ENCODE measurements around the gene ST7.

GRCh38 chr7:117045927-117046710, 92.8 kb downstream of the ST7 start:
- TF ChIP-seq, protein P1, sequence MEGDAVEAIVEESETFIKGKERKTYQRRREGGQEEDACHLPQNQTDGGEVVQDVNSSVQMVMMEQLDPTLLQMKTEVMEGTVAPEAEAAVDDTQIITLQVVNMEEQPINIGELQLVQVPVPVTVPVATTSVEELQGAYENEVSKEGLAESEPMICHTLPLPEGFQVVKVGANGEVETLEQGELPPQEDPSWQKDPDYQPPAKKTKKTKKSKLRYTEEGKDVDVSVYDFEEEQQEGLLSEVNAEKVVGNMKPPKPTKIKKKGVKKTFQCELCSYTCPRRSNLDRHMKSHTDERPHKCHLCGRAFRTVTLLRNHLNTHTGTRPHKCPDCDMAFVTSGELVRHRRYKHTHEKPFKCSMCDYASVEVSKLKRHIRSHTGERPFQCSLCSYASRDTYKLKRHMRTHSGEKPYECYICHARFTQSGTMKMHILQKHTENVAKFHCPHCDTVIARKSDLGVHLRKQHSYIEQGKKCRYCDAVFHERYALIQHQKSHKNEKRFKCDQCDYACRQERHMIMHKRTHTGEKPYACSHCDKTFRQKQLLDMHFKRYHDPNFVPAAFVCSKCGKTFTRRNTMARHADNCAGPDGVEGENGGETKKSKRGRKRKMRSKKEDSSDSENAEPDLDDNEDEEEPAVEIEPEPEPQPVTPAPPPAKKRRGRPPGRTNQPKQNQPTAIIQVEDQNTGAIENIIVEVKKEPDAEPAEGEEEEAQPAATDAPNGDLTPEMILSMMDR (IDR thresholded peaks at IDR 0.05; ENCODE audit: poor library complexity, severe bottlenecking), result no peak
- TF ChIP-seq TAF1 (IDR thresholded peaks at IDR 0.05; ENCODE audit: low read depth) (no peak), EP300 (conservative IDR thresholded peaks at IDR 0.05; ENCODE audit: poor library complexity, severe bottlenecking) (no peak), POLR2AphosphoS5 (IDR thresholded peaks at IDR 0.05) (no peak), SMC3 (conservative IDR thresholded peaks at IDR 0.05; ENCODE audit: poor library complexity) (no peak)
